ENCODE measurements around the gene DYNC2H1. TPM values are rescaled to one million over a fixed set of nuclear protein-coding genes. Genes with fewer than 3 reads are reported as not detected.

Gene DYNC2H1
- total and polyA plus RNA-seq, 4 donors = 0.77 to 3.3 (median 2.1) TPM

GRCh38 chr11:103491777-103492176 lies 382.6 kb downstream of the DYNC2H1 start:
- Histone ChIP-seq H3K9ac (ENCODE audit: low read depth in 1 of 2, low read length in 2 of 2) (no peak overlapping the region), H3K4me1 (ENCODE audit: control insufficient read depth in 4 of 4, insufficient read depth in 4 of 4, low read length in 3 of 4) (no peaks in the 10 kb centered on the region), H3K27me3 (ENCODE audit: control insufficient read depth in 4 of 4, insufficient read depth in 4 of 4, low read length in 3 of 4) (no peaks in the 10 kb centered on the region), H3K27ac (ENCODE audit: low read depth in 1 of 2, low read length in 2 of 2) (no peak overlapping the region), H3K9me3 (ENCODE audit: control insufficient read depth in 4 of 4, low read length in 3 of 4) (peaks cover 0 to 3% (median 0%) of the 10 kb centered on the region in 4 donors), H3K36me3 (ENCODE audit: control insufficient read depth in 4 of 4, insufficient read depth in 3 of 4, low read depth in 1 of 4, low read length in 3 of 4) (no peaks in the 10 kb centered on the region), H3K4me3 (ENCODE audit: low read depth in 1 of 3, low read length in 3 of 3) (no peak overlapping the region)
- 53% methylated on average over 2 of the region's 2 CpGs for WGBS
- TF ChIP-seq JUND (IDR thresholded peaks at IDR 0.05) (no peak), ATF3 (IDR thresholded peaks at IDR 0.05) (no peak), RAD21 (IDR thresholded peaks at IDR 0.05) (no peak), YY1 (IDR thresholded peaks at IDR 0.05) (no peak), FOXA1 (IDR thresholded peaks at IDR 0.05) (no peak), NR2F2 (IDR thresholded peaks at IDR 0.05) (no peak), HNF4A (conservative IDR thresholded peaks at IDR 0.05) (no peak), MAX (IDR thresholded peaks at IDR 0.05) (no peak), SP1 (IDR thresholded peaks at IDR 0.05) (no peak), ZBTB33 (IDR thresholded peaks at IDR 0.05) (no peak), RXRA (IDR thresholded peaks at IDR 0.05) (no peak), GABPA (IDR thresholded peaks at IDR 0.05 in 1 of 2, conservative IDR thresholded peaks at IDR 0.05 in 1 of 2) (no peak), HNF4G (IDR thresholded peaks at IDR 0.05) (no peak)
- DNase-seq (ENCODE audit: low spot score) = no peak

GRCh38 chr11:103494491-103494890 lies 385.3 kb downstream of the DYNC2H1 start:
- no peak for DNase-seq (ENCODE audit: low spot score)
- 42% methylated on average over 1 of the region's 1 CpG for WGBS

More at GRCh38 chr11:103494491-103494890, 385.3 kb downstream of the DYNC2H1 start:
- no peak overlapping the region for H3K27ac ChIP-seq (ENCODE audit: low read depth in 1 of 2, low read length in 2 of 2)
- no peaks in the 10 kb centered on the region for H3K36me3 ChIP-seq (ENCODE audit: control insufficient read depth in 4 of 4, insufficient read depth in 3 of 4, low read depth in 1 of 4, low read length in 3 of 4)
- no peaks in the 10 kb centered on the region for H3K4me1 ChIP-seq (ENCODE audit: control insufficient read depth in 4 of 4, insufficient read depth in 4 of 4, low read length in 3 of 4)
- no peaks in the 10 kb centered on the region for H3K27me3 ChIP-seq (ENCODE audit: control insufficient read depth in 4 of 4, insufficient read depth in 4 of 4, low read length in 3 of 4)
- TF ChIP-seq TAF1 (conservative IDR thresholded peaks at IDR 0.05) = no peak
- TF ChIP-seq EGR1 (IDR thresholded peaks at IDR 0.05; ENCODE audit: low read depth in 2 of 2) = no peak
- TF ChIP-seq CTCF (IDR thresholded peaks at IDR 0.05; ENCODE audit: low read depth, low read length, missing input control) = no peak
- TF ChIP-seq RAD21 (IDR thresholded peaks at IDR 0.05) = no peak
- TF ChIP-seq FOXA1 (IDR thresholded peaks at IDR 0.05) = no peak
- no peak for TF ChIP-seq YY1 (IDR thresholded peaks at IDR 0.05)
- TF ChIP-seq FOXA2 (IDR thresholded peaks at IDR 0.05) = no peak
- no peak for TF ChIP-seq ATF3 (IDR thresholded peaks at IDR 0.05)
- no peak for TF ChIP-seq SP1 (IDR thresholded peaks at IDR 0.05)
- no peak for TF ChIP-seq HNF4A (conservative IDR thresholded peaks at IDR 0.05)
- no peak for TF ChIP-seq REST (IDR thresholded peaks at IDR 0.05)
- no peak for TF ChIP-seq GABPA (IDR thresholded peaks at IDR 0.05 in 1 of 2, conservative IDR thresholded peaks at IDR 0.05 in 1 of 2)
- TF ChIP-seq MAX (IDR thresholded peaks at IDR 0.05) = no peak
- TF ChIP-seq ZBTB33 (IDR thresholded peaks at IDR 0.05) = no peak
- no peak overlapping the region for H3K9ac ChIP-seq (ENCODE audit: low read depth in 1 of 2, low read length in 2 of 2)
- H3K4me3 ChIP-seq (ENCODE audit: low read depth in 1 of 3, low read length in 3 of 3) = no peak overlapping the region
- H3K9me3 ChIP-seq (ENCODE audit: control insufficient read depth in 4 of 4, low read length in 3 of 4) = peaks cover 0 to 3% (median 0%) of the 10 kb centered on the region in 4 donors

All from liver (tissue), 9 donors.